Smooth muscle cell (in vitro differentiated cells): ENCODE measurements around the gene QSOX1. TPM values are rescaled to one million over a fixed set of nuclear protein-coding genes. Genes with fewer than 3 reads are reported as not detected.

ENCODE experiments used
- DNase-seq: peaks from one replicate; lab custom pipeline; 2025; ENCODE audit not compliant: unreplicated experiment; lab: John Stamatoyannopoulos, UW
- H2AFZ ChIP-seq: fragments of 200-600 bp; sonication (generic); 2 replicates; pipeline ENCODE4 v1.6.0; 2016; ENCODE audit warnings: antibody characterized with exemption, low read depth, mild to moderate bottlenecking
- H3F3A ChIP-seq: fragments of 200-600 bp; sonication (generic); 2 replicates; pipeline ENCODE4 v1.6.0; 2017; ENCODE audit warnings: antibody characterized with exemption, low read depth
- H3K27ac ChIP-seq: fragments of 200-600 bp; sonication (generic); 2 replicates; pipeline ENCODE4 v1.5.1; 2016; ENCODE audit warnings: low read depth, mild to moderate bottlenecking
- H3K27me3 ChIP-seq: fragments of 200-600 bp; sonication (generic); 2 replicates; pipeline ENCODE4 v1.6.1; 2016; ENCODE audit warnings: low read depth, mild to moderate bottlenecking
- H3K36me3 ChIP-seq: fragments of 200-600 bp; sonication (generic); 2 replicates; pipeline ENCODE4 v1.5.1; 2016; ENCODE audit warnings: low read depth
- H3K4me1 ChIP-seq: fragments of 200-600 bp; sonication (generic); 2 replicates; pipeline ENCODE4 v1.5.1; 2016; ENCODE audit warnings: low read depth
- H3K4me2 ChIP-seq: fragments of 200-600 bp; sonication (generic); 2 replicates; pipeline ENCODE4 v1.6.0; 2016; ENCODE audit warnings: mild to moderate bottlenecking
- H3K4me3 ChIP-seq: fragments of 200-600 bp; sonication (generic); 2 replicates; pipeline ENCODE4 v1.5.1; 2016; ENCODE audit warnings: mild to moderate bottlenecking
- H3K79me2 ChIP-seq: fragments of 200-600 bp; sonication (generic); 2 replicates; pipeline ENCODE4 v1.6.0; 2016; ENCODE audit warnings: low read depth, mild to moderate bottlenecking
- H3K9ac ChIP-seq: fragments of 200-600 bp; sonication (generic); 2 replicates; pipeline ENCODE4 v1.6.0; 2016; ENCODE audit warnings: low read depth
- H3K9me3 ChIP-seq: fragments of 200-600 bp; sonication (generic); replicated peaks from 2 replicates; pipeline ENCODE4 v1.5.1; 2016; ENCODE audit warnings: low read depth
- H4K20me1 ChIP-seq: fragments of 200-600 bp; sonication (generic); 2 replicates; pipeline ENCODE4 v1.6.0; 2016; ENCODE audit warnings: low read depth
- CTCF ChIP-seq: fragments of 200-600 bp; sonication (generic); IDR thresholded peaks from 2 replicates; pipeline ENCODE4 v1.5.1; 2017; ENCODE audit warnings: borderline replicate concordance, mild to moderate bottlenecking, antibody characterized with exemption; ENCODE audit not compliant: insufficient read depth, poor library complexity, severe bottlenecking
- WGBS: methylation state at CpG from one replicate; pipeline ENCODE4 v1.1.7; 2016; ENCODE audit warnings: low lambda C conversion rate; 5-methylcytosine and 5-hydroxymethylcytosine counted together
- polyA plus RNA-seq: library from polyadenylated mRNA; unstranded; fragments of >200 nt; fragmentation: Nextera tagmentation; extraction: Ambion mirVana; gene quantifications from 2 replicates; pipeline ENCODE4 v1.2.1, GENCODE V29; 2016
- total RNA-seq: library from RNA; depleted of rRNA; stranded (reverse); fragments of >200 nt; gene quantifications from 2 replicates; pipeline ENCODE4 v1.2.3, GENCODE V29; 2014

The QSOX1 gene
- total and polyA plus RNA-seq, 2 experiments from 2014 or later: 71.5 to 75.8 TPM

- no peaks in the 10 kb centered on the region for H4K20me1 ChIP-seq
- H3K79me2 ChIP-seq: no peaks in the 10 kb centered on the region
- H3K9ac ChIP-seq: no peak overlapping the region
- no peak overlapping the region for H3K4me3 ChIP-seq
- no peak for TF ChIP-seq CTCF
- H3K4me1 ChIP-seq: no peaks in the 10 kb centered on the region
- no peak overlapping the region for H3K4me2 ChIP-seq
- WGBS: 94% methylated on average over 4 of the region's 4 CpGs
- no peak overlapping the region for H3K27ac ChIP-seq
- no peak overlapping the region for H2AFZ ChIP-seq
- H3K27me3 ChIP-seq: no peaks in the 10 kb centered on the region
- H3K9me3 ChIP-seq: no peaks in the 10 kb centered on the region
- no peak for DNase-seq
- H3K36me3 ChIP-seq: peaks cover 7% of the 10 kb centered on the region
- H3F3A ChIP-seq: peaks cover 2% of the 10 kb centered on the region
These were observed 40.2 kb upstream of the QSOX1 start for GRCh38 chr1:180114396-180114945.

- DNase-seq: no peak
- WGBS: 74% methylated on average over 14 of the region's 14 CpGs
- no peaks in the 10 kb centered on the region for H3K36me3 ChIP-seq
- no peaks in the 10 kb centered on the region for H4K20me1 ChIP-seq
- peaks cover 2% of the 10 kb centered on the region for H3F3A ChIP-seq
- no peak overlapping the region for H3K4me3 ChIP-seq
- no peaks in the 10 kb centered on the region for H3K79me2 ChIP-seq
- no peak for TF ChIP-seq CTCF
- no peak overlapping the region for H3K27ac ChIP-seq
- H2AFZ ChIP-seq: no peak overlapping the region
- no peaks in the 10 kb centered on the region for H3K9me3 ChIP-seq
- H3K27me3 ChIP-seq: no peaks in the 10 kb centered on the region
- no peak overlapping the region for H3K4me2 ChIP-seq
- H3K9ac ChIP-seq: no peak overlapping the region
- H3K4me1 ChIP-seq: no peaks in the 10 kb centered on the region
These were observed 37.5 kb upstream of the QSOX1 start for GRCh38 chr1:180116964-180117763.

GRCh38 chr1:180117764-180118116 is 36.9 kb upstream of the QSOX1 start:
- Histone ChIP-seq H2AFZ (no peak overlapping the region), H4K20me1 (no peaks in the 10 kb centered on the region), H3K27me3 (no peaks in the 10 kb centered on the region), H3K4me1 (no peaks in the 10 kb centered on the region), H3K4me3 (no peak overlapping the region), H3K9ac (no peak overlapping the region), H3K36me3 (no peaks in the 10 kb centered on the region), H3K9me3 (no peaks in the 10 kb centered on the region), H3K4me2 (peak overlapping the region; percentile 12), H3F3A (peaks cover 2% of the 10 kb centered on the region), H3K27ac (no peak overlapping the region), H3K79me2 (no peaks in the 10 kb centered on the region)
- 94% methylated on average over 2 of the region's 2 CpGs for WGBS
- no peak for TF ChIP-seq CTCF
- no peak for DNase-seq
